Jurkat, Clone E6-1 (cell line): ENCODE data around the gene VAT1.

Experiments
- DNase-seq: peaks from one replicate; pipeline ENCODE4 v3.0.0-alpha.2; 2011; ENCODE audit warnings: low read depth, low spot score
- H3K4me3 ChIP-seq: 2 replicates; pipeline ENCODE4 v1.5.1; 2011; ENCODE audit warnings: mild to moderate bottlenecking, low read length, control low read depth, moderate library complexity

VAT1 gene

DNA sequence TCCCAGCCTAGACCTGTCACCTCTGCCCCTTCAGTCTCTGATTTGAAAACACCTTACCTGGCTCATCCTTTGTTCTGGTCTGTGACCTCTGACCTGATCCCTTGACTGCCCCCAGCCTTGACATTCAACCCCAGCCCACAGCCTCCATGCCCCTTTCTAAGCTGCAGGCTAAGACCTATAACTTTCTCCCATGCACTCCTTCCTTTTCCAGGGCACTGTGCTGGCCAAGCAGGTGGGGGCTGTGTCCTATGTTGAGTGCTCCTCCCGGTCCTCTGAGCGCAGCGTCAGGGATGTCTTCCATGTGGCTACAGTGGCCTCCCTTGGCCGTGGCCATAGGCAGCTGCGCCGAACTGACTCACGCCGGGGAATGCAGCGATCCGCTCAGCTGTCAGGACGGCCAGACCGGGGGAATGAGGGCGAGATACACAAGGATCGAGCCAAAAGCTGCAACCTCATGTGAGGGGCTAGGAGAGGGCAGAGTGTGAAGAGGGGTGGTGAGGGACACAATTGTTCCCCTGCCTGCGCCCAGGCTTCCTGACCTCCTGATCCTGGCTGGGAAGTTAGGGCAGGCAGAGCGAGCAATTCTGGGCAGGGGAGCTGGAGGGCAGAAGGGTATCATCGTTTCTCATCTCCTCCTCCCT is 6.2 kb upstream of the VAT1 start:
- DNase-seq: no peak
- no peak overlapping the region for H3K4me3 ChIP-seq

DNA sequence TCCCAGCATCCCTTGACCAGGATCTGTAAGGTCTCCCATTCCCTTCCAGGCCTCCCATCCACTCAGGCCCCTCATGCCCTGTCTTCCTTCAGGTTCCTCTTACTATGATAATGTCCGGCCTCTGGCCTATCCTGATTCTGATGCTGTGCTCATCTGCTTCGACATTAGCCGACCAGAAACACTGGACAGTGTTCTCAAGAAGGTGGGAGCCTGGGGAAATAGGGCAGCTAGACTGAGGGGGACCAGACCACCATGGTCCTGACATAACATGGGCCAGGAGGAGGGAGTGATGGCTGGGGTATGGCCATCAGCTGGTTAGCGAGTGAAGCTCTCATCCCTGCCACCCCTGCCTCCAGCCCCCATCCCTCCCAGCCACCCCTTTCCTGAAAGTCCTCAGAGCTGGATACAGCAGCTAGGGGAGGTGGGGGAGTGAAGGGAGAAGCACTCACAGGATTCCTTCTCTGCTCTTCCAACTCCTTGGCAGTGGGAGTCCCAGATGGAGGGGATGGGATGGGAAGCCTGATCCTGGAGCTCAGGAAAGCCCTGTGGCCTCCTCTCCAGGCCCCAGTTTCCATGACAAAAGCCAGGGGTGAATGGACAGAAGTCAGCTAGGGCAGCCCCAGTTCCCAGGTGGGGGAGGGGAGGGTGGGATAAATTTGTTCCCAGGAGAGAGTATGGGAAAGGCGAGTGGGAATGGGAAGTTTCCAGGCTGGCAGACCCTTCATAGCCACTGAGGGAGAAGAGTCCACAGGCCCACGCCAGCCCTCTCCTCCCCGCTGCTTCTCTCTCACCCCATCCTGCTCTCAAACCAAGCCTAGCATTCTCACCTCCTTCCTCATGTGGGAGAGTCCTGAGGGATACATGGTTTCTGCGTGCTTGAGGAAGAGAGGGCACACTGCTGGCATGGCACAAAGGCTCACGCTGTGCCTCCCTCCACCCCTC is 5.2 kb upstream of the VAT1 start:
- no peak overlapping the region for H3K4me3 ChIP-seq
- no peak for DNase-seq

DNA sequence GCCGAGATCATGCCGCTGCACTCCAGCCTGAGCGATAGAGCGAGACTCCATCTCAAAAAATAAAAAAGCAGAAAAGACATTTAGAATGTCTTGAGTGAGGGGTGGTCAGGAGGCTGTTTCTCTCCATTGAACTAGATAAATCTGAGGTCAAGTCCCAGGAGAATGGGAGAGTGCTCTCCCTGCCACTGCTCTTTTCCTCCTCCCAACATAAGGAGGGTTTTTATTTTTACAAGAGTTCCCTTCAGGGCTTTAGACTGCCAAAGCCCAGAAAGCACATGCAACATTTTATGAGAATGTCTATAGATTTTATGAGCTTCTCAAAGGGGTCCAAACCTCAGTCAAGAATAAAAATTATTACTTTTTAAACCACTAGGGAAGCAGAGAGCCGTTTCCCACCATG is 4.4 kb upstream of the VAT1 start:
- DNase-seq: no peak
- H3K4me3 ChIP-seq: no peak overlapping the region

DNA sequence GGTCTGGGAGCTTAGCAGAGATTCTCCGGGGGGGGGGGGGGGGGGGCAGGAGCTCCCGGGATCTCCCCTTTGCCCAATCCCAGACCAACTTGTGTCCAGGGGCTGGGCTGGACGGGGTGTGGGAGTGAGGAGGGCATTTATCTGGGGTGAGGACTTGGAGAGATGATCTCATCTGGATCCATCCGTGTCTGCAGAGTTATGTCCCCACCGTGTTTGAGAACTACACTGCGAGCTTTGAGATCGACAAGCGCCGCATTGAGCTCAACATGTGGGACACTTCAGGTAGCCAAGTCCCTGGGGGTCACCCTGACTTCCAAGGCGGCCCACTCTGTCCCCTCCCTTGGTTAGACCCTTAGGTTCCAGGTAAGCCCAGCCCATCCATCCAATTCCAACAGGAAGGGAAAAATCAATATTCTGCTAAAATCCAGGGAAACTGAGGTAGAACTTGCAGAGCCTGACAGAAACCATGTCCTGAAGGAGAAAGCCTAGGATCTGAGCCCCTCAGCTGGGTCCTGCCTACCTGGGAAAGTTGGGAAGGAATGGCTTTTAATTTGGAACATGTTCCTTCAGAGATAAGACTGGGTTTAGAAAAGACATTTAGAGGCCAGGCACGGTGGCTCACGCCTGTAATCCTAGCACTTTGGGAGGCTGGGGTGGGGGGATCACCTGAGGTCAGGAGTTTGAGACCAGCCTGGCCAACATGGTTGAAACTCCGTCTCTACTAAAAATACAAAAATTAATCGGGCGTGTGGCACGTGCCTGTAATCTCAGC is 3.8 kb upstream of the VAT1 start:
- H3K4me3 ChIP-seq: no peak overlapping the region
- DNase-seq: no peak

DNA sequence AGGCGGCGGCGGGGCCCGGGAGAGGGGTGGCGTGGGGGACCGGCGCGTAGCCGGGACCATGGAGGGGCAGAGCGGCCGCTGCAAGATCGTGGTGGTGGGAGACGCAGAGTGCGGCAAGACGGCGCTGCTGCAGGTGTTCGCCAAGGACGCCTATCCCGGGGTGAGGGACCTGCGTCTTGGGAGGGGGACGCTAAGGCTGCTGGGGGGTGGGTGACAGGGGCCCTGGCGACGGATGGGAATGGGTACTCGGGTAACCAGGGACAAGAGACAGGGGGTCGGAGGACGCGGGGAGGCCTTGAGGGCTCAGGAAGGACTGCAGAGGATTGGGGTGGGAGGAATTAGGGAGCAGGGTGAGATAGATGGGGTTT is 3.1 kb upstream of the VAT1 start:
- no peak for DNase-seq
- H3K4me3 ChIP-seq: peak overlapping the region; percentile 35

DNA sequence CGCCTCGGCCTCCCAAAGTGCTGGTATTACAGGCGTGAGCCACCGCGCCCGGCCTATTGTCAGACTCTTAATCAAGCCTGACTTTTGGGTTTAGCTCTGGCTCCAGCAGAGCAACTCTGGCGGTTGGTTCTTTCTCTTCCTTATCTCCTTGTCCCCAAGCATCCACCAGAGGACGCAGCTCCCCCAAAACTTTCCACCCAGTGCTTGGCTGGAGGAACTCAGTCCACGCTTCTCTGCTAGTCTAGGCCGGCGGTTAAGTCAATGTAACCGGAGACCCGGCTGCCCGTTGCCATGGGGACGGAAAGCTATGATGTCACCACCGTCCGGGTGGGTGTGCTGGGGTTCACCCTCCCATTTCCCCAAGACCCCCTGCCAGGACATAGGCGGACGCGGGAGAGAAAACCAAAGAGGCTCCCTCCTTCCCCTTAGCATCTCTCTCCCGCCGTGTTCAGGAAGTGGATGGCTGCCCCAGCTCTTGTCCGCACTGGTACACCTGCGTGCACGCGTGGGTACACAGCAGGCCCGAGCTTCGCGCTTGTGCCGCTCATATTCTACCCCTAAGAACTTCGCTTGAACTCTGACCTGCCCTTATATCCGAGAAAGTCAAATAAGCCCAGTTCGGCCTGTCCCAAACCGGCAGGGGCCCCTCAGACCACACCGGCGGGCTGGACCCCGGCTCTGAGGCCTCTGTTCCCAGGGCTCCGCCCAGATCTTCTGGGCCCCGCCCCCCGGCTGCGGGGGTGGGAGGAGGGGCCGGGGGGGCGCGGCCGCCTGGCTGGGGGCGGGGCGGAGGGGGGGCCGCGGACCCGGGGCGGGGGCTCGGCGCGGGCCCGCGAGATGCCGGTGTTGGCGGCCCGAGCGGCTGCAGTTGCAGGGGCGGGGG is 2.5 kb upstream of the VAT1 start, which contains the start of gene RND2:
Gene RND2, plus strand, starts transcription at position 825 of the 883 bp plus-strand sequence. CDS start 117 bp downstream, outside the sequence.
- DNase-seq: peak; percentile 82
- peak within 1 kb of the TSS; percentile 73 for H3K4me3 ChIP-seq

DNA sequence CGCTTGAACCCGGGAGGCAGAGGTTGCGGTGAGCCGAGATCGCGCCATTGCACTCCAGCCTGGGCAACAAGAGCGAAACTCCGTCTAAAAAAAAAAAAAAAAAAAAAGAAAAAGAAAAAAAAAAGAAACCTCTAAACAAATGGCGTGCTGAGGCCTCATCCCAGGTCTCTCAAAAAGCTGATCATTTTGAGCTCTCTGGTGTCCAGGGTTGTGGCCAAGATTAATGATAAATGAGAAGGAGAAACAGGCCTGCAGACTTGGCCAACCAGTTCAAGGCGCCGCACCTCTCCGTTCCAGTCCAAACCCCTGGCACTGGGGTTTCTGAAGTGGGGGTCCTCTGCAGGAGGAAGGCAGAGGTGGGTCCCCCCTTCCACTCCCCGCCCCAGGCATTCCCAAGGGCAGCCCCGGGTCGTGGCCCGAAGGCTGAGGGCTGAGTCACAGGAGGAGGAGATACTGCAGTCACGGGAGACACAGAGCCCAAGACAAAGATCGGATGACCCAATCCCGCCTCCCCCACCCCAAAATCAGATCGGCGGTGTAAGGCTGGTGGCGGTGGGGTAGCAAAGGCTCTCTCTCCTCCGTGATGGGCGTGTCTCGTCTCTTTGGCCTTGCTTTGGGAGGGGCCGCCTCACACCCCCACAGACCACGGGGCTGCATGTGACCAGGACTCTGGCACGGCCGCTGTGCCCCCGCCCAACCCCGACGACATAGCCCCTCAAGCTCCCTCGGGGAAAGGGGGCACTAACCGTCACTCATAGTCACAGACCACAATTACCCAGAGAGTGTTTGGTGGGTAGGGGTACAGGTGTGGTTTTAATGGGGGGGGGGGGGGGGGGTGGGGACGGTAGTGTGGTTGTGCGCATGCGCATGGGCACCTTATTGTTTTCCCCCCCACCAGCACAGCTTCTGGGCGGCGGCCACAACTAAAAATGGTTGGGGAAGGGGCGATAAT is 1.1 kb downstream of the VAT1 start:
- DNase-seq: no peak

DNA sequence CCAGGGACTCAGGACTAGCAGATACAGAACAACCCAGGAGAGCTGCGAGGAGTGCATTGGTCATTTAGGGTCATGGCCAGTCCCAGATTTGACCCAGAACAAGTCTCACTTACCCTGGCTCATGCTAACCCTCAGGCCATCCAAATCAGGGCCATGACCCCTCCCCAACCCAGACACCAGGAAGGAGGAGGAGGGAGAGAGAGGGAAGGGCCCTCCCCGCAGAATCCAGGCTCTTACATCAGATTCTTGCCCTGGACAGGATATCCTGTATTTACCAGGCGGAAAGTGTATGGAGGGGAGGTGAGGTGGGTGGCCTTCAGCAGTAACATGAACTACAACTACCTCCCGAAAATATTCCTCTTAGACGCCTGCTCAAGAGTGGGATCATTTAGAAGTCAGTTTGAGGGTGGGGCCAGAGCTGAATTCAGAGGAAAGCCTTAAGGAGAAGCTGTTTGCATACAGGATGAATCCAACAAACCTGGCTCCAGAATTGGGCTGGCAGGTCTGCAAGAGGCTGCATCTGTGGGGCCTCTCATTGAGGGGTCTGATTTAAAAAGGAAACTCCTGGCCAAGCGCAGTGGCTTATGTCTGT is 2.1 kb downstream of the VAT1 start:
- peak overlapping the region; percentile 36 for H3K4me3 ChIP-seq

More for the DNA sequence above, 1.1 kb downstream of the VAT1 start:
- peak overlapping the region; percentile 91 for H3K4me3 ChIP-seq

DNA sequence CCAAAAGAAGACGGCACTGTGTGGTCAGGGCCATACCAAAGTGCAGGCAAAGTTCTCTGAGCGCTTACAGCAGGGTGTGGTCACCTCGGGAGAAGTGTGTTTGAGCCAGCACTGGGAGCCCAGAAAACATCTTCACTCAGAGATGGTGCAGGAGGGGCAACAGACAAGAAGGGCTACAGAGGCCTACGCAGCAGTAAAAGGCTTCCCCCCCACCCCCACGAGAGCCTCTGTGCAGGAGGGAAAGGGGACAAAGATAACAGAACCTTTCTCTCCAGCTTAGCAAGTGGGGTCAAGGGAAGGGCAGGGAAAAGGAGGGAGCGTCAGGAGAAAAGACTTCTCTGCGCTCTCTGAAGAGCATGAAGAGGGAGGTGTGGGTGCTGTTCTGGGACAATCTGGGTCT is 2.8 kb downstream of the VAT1 start:
- peak overlapping the region; percentile 36 for H3K4me3 ChIP-seq
- no peak for DNase-seq

More for the DNA sequence above, 2.1 kb downstream of the VAT1 start:
- DNase-seq: no peak

DNA sequence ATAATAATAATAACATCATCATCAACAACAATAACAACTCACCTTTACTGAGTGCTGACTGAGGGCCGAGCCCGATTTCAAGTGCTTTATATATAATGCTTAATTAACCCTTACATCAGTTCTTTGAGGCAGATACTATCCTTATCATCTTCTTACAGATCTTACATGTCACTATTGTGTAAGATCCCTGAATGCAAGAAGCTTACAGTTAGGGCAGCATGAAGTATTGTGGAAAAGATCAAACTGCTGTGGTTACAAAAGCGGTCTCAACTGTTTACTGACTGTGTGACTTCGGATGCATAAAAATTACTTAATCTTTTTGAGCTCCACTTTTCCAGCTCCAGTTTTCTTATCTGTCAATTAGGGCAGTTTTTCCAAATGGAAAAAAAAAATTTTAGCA is 3.3 kb downstream of the VAT1 start:
- H3K4me3 ChIP-seq: peak overlapping the region; percentile 36
- DNase-seq: peak; percentile 95

DNA sequence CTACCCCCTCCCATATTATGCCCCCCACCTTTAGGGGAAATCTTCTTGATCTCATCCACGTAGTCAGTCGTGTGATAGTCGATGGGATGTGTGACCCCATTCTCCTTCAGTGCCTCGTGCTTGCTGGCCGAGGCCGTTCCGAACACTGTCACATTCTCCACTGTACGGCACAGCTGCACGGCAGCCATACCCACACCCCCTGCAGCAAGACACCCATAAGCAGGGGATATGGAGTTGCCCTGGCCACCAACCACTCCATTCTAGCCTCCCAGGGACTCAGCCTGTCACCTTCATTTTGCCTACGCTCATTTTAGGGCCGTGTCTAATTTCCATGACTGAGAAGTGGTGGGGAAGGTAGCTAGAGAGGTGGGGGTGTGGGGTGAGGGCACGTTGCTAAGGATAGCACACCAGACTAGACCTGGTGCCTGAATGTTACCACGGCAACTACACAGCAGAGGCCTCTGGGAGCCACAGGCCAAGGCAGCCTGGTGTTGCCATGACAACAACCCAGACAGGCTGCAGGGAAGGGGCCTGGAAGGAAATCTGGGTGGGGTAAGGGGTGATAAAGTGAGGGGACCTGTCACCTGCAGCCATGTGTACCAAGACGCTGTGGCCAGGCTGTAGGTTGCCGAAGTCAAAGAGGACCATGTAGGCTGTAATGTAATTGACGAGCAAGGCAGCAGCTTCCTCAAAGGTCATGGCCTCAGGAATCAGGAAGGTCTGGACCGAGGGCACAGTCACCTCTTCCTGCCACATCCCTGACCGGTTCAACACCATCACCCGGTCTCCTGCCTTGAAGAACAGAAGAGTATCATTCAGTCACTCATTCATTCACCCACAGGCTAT is 4.0 kb downstream of the VAT1 start:
- H3K4me3 ChIP-seq: peak overlapping the region; percentile 29
- peak; percentile 81 for DNase-seq

DNA sequence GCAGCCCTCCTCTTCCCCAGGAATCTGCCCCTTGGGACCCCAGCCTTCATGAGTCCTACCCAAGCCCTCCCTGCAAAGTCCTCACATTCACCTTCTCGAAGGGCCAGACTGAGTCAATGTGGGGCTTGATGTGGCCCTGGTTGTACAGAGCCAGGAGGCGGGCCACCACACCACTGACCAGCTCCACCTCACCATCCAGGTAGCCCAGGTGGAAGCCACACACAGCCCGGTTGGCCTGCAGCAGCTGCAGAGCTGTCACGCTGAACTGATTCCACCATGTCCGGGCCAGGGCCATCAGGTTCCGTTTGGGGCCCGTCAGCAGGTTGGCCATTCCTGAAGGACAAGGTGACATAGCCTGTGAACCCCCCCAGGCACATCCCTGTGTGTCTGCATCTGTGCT is 6.0 kb downstream of the VAT1 start:
- DNase-seq: no peak
- H3K4me3 ChIP-seq: no peak overlapping the region

DNA sequence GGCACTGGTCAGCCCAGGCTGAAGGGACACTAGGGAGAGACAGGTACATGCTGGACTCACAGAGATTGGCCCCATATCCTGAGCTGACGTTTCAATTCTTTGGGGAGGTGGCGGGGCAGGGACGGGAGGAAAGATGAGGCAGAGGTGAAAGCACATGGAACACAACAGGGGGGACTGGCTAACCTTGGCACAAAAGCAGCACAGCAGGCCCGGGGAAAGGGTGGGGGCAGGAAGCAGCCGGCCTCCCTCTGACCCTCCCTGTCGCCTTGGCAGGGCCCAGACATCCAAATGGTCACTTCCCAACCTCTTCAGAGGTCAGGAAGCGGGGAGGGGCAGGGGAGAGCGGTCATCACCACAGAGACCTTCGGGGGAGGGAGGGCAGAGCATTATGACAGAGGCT is 6.6 kb downstream of the VAT1 start:
- H3K4me3 ChIP-seq: no peak overlapping the region
- DNase-seq: no peak

DNA sequence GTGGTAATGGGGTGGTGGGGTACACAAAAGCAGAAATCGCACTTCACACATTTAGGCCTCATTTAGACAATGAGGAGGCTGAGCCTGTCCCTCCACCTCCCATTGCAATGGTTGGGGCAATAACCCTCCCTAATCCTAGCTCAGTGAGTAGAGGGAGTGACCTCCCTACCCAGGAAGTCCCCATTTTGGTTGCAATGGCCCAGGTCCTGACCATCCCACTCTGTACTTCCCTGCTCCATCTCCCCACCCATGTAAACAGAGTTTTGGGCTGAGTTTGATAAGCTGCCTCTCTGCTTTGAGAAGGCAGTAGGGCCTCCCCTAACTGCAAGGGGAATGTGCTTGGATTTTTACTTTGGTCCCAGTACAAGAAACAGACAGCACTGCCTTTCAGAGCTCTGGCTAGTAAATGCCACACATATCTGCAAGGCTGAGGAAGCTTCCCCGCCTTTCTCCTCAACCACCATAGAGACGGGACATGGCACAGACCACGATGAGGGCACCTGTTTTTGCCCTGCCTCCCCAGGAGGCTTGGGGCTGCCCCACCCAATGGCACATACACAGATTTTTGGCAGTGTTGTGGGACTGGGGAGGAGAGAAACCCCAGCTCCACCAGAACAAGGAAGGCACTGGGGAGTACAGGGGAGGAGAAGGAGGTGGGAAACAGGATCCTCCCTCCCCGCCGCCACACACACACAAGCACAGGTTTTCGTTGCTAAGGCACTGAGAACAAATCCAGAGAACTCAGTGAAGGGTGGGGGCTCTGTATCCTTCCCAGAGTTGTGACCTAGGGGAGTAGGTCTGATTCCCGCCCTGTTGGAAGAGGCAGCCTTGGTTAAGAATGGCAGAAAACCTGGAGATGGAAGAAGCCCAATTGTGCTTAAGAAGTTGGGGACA is 7.3 kb downstream of the VAT1 start:
- DNase-seq: no peak
- no peak overlapping the region for H3K4me3 ChIP-seq

DNA sequence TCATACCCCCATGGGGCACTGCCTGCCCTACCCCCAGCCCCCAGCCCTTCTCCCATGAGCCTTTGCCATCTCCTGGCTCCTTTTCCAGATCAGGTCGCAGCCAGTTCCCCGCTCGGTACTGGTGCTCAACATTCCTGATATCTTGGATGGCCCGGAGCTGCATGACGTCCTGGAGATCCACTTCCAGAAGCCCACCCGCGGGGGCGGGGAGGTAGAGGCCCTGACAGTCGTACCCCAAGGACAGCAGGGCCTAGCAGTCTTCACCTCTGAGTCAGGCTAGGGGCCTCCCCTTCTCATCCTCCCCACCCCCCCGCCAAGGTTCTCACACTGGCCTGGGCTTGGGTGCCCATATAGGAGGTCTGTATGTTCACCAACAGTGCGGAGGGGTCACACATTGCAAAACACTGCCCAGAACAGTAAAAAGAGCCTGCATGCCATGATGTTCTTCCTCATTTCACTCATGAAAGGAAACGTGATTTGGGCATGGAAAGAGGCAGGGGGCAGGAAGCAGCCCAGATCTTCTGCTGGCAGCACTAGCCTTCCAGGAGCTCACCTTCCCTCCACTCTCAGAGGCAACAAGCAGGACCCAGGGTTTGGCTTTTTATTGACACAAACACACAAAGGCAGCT is 8.1 kb downstream of the VAT1 start:
- DNase-seq: no peak
- no peak overlapping the region for H3K4me3 ChIP-seq
